M059J (cell line): ENCODE results near the gene CTNNA1. TPM values are rescaled to one million over a fixed set of nuclear protein-coding genes. Genes with fewer than 3 reads are reported as not detected.
A peak's percentile ranks its signal among the peaks of the same experiment; 100 is the strongest.
"Not testable (repeated sequence)": the region's sequence is repeated elsewhere in the genome, so short reads cannot be mapped to it uniquely, and the experiment has no call there.

Experiments used
- DNase-seq: peaks from one replicate; pipeline ENCODE4 v3.0.0-alpha.2; 2012; ENCODE audit warnings: low read depth
- total RNA-seq: library from RNA; depleted of rRNA; stranded (reverse); fragments of >200 nt; shearing (Covaris generic); gene quantifications from 2 replicates; pipeline ENCODE4 v1.2.3, GENCODE V29; 2014

The CTNNA1 gene
- total RNA-seq, 1 experiment from 2014 or later: 277 TPM

GRCh38 chr5:138724470-138725146 lies 28.6 kb upstream of the CTNNA1 start:
- DNase-seq: peak; percentile 75

GRCh38 chr5:138725153-138725817 lies 27.9 kb upstream of the CTNNA1 start:
- DNase-seq: peak; percentile 93

- DNase-seq: peak; percentile 53
Measured at GRCh38 chr5:138725818-138726416, 27.3 kb upstream of the CTNNA1 start.

GRCh38 chr5:138726848-138727247 lies 26.4 kb upstream of the CTNNA1 start:
- DNase-seq: no peak

GRCh38 chr5:138730496-138730895 lies 22.7 kb upstream of the CTNNA1 start:
- not testable (repeated sequence) for DNase-seq

GRCh38 chr5:138732466-138732865 lies 20.8 kb upstream of the CTNNA1 start:
- no peak for DNase-seq

GRCh38 chr5:138732933-138733332 lies 20.3 kb upstream of the CTNNA1 start:
- DNase-seq: no peak

GRCh38 chr5:138733509-138733908 lies 19.7 kb upstream of the CTNNA1 start:
- DNase-seq: no peak

- no peak for DNase-seq
Measured at GRCh38 chr5:138736293-138736692, 16.9 kb upstream of the CTNNA1 start.

GRCh38 chr5:138737494-138738265 lies 15.5 kb upstream of the CTNNA1 start:
- peak; percentile 39 for DNase-seq

- DNase-seq: no peak
Measured at GRCh38 chr5:138738399-138738798, 14.8 kb upstream of the CTNNA1 start.

GRCh38 chr5:138739938-138740337 lies 13.3 kb upstream of the CTNNA1 start:
- DNase-seq: no peak

- peak; percentile 10 for DNase-seq
Measured at GRCh38 chr5:138743484-138743883, 9.7 kb upstream of the CTNNA1 start.

- peak; percentile 22 for DNase-seq
Measured at GRCh38 chr5:138745268-138745667, 8.0 kb upstream of the CTNNA1 start.

GRCh38 chr5:138748630-138749081 lies 4.6 kb upstream of the CTNNA1 start:
- peak; percentile 62 for DNase-seq

GRCh38 chr5:138751344-138751743 lies 1.9 kb upstream of the CTNNA1 start:
- DNase-seq: not testable (repeated sequence)

GRCh38 chr5:138752341-138752950 lies 779 bp upstream of the CTNNA1 start:
- DNase-seq: peak; percentile 50

- DNase-seq: peak; percentile 89
Measured at GRCh38 chr5:138753794-138754698, 821 bp downstream of the CTNNA1 start.

GRCh38 chr5:138754699-138755057 lies 1.5 kb downstream of the CTNNA1 start:
- DNase-seq: no peak

GRCh38 chr5:138755084-138755748 lies 2.0 kb downstream of the CTNNA1 start:
- no peak for DNase-seq
